ENCODE data around the gene LRRC49.

- no peak for TF ChIP-seq CTCF (IDR thresholded peaks at IDR 0.05; ENCODE audit: extremely low read depth in 1 of 2, insufficient read depth in 1 of 2, low read depth in 1 of 2, low read length in 2 of 2)
- no peak for TF ChIP-seq MAX (IDR thresholded peaks at IDR 0.05; ENCODE audit: insufficient read depth, insufficient read length)
- TF ChIP-seq POLR2A (IDR thresholded peaks at IDR 0.05; ENCODE audit: low read depth, low read length): no peak
- no peak for TF ChIP-seq EZH2 (IDR thresholded peaks at IDR 0.05; ENCODE audit: borderline replicate concordance, low read depth, low read length, severe bottlenecking)
- TF ChIP-seq POLR2AphosphoS5 (IDR thresholded peaks at IDR 0.05; ENCODE audit: insufficient read depth, low read depth, low read length): no peak
- TF ChIP-seq GATA2 (IDR thresholded peaks at IDR 0.05; ENCODE audit: insufficient read depth, insufficient read length, low read depth, low read length): no peak
Measured at GRCh38 chr15:70876011-70876410, 16.6 kb upstream of the LRRC49 start.
